Amniotic epithelial cell (primary cell): ENCODE data around the gene MEDAG.

Experiments
- DNase-seq: peaks from one replicate; pipeline ENCODE4 v3.0.0-alpha.2; 2010; ENCODE audit warnings: low read depth

MEDAG gene

DNA sequence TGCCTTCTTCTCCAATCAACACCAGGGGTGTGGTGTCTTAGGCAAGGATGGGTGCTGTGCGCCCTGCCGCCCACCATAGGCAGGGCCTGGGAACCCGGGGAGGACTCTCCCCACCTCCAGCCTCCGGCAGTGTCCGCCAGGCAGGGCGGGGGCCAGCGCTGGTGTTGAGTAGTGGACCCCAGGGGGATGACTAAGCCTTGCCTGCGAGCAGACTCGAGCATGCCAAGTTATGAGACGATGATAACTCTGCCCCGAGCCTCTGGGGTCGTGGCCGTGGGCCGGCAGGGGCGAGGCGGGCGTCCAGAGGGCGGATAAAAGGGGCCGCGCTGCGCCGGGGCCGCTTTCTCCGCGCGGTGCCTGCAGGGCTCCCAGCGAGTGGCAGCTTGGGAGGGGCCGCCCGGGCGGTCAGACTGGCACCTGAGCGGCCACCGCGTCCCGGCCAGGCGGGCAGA is at the start of gene MEDAG:
Gene MEDAG, plus strand, starts transcription at position 340 of the 452 bp plus-strand sequence. CDS start 245 bp downstream, outside the sequence.
- DNase-seq, result peak; percentile 83

DNA sequence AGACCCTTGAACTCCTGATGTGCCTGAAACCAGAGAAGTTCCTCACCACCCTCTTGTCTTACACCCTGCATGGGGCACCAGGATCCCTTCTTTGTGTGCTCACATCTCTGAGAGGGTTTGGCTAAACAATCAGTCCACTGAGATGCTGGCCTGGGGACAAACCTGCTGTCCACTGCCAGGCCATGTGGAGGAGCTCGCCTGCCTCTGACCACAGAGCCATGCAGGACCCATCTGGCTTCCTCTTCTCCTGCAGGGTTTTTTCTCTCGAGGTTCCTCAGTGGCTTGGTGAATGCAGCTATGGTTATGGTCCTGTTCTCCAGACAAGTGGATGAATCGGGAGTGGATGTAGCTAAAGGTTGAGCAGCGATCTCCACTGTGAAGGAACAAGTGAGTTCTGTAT is 49.1 kb upstream of the MEDAG start:
- no peak for DNase-seq

DNA sequence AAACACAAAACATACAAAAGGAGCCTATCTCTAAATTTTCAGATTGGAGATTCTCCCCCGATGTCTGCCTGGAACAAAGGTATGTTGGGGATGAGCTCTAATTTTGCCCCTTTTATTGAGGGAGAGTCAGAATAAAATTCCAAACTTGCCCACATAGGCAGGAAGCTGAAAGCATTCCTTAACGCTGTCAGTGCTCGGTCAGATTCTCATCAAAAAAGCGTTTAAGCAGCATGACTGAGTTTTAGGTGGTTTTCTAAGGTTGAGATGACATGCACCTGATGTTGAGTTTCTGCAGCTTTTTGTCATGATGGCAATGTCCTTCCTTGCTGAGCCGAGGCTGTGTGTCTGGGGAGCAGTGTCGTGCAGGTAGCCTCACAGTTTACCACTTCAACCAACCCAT is 48.4 kb upstream of the MEDAG start:
- no peak for DNase-seq

DNA sequence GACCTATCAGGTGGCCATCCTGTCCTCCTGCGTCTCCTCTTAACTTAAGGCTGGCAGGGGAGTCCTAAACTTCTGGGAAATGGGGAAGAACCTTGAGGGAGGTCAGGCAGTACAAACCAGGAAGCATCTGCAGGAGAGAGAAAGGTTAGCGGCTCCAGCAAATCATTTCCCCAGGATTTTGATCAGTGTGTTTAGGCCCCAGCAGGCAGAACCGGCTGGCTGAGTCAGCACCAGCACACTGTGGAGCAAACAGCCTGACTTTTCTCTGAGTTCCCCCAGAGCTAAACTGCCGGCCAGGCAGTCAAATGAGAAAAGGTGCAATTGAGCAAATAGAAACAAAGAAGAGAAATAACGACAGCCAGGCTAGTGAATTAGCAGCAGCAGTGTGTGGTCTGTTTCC is 46.7 kb upstream of the MEDAG start:
- DNase-seq, result peak; percentile 68

DNA sequence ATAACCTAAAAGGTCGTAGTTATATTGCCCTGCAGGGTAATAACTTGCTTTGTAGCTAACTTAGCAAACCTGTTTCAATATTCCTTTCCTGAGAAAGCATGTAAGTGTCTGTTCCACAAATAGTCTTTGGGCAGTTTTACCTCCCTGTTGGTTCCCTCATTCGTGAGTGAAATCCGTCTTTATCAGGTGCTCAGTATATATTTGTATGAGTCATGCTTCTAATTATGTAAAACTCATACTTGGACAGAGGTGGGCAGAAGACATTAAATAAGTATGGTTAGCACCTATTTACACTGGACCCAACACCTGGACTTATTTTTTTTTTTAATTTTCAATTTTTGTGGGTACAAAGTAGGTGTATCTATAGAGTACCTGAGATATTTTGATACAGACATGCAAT is 44.9 kb upstream of the MEDAG start:
- no peak for DNase-seq

DNA sequence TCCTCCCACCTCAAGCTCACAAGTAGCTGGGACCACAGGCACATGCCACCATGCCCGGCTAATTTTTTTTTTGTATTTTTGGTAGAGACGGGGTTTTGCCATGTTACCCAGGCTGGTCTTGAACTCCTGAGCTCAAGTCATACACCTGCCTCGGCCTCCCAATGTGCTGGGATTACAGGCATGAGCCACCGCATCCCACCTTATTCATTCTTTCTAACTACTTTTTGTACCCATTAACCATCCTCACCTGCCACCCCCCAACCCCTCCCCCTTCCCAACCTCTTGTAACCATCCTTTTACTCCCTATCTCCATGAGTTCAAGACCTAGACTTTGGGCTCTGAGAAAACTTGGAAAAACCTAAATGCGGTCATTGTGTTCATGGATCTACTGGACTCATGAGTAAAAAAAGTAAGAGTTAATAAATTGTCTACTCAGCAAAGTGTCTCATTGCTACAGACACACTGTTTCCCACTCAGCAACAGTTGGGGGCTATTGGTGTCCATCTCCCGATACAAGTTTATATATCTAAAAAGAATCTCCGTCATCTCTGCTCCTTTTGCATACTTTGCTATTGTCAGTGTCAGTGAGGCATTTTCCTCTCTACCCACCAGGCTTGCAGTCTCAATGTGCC is 44.1 kb upstream of the MEDAG start:
- DNase-seq, result no peak

DNA sequence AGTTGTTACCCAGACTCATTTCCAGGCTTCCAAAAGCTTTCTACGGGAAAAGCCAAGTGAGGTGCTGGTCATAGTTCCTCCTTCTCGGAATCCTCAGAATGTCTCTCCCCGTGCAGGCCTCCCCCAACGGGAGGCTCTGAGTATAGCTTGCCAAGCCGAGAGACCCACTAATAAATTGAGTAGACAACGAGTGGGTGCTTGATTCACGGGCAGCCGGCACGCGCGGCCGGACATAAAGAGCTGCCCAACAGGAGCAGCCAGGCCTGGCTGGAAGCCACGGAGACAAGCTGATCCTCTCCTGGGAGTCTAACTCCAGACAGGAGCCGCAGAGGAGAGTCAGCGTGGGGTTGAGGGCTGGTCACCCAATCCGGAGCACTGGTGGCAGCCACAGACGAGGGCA is 43.4 kb upstream of the MEDAG start:
- peak; percentile 75 for DNase-seq

DNA sequence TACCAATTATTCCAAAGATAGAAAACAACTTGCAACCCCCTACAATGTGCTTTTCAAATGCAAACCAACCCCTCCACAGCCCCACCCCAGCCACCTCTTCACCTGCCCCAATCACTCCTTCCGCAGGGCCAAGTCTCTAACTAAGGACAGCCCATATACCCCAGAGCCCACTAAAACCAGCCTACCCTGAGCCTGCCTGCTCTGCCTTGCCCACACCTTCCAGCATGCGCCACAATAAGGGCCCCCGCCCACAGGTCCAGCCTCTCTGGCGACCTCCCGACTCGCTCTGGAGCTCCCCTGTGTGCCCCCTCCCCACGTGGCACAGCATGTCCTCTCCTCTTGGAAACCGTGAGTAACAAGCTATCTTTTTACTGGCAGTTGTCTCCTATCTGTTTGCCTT is 42.8 kb upstream of the MEDAG start:
- no peak for DNase-seq

DNA sequence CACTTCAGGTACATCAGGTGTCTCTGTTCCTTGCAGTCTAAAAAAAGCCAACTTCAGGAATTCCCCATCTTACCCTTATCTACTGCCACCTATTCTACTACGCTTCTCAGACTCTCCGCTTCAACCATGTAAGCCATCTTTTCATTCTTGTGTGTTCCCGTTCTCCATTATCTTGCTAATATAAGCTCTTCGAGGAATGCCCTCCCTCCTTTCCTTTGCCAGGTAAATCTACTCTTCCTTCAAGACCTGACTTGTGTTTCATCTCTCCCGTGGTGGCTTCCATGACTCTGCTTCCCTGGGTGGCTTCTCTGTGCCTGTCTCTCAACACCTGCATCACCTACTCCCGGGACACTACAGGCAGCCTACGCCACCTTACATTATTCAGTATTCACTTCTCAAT is 42.3 kb upstream of the MEDAG start:
- DNase-seq, result no peak

DNA sequence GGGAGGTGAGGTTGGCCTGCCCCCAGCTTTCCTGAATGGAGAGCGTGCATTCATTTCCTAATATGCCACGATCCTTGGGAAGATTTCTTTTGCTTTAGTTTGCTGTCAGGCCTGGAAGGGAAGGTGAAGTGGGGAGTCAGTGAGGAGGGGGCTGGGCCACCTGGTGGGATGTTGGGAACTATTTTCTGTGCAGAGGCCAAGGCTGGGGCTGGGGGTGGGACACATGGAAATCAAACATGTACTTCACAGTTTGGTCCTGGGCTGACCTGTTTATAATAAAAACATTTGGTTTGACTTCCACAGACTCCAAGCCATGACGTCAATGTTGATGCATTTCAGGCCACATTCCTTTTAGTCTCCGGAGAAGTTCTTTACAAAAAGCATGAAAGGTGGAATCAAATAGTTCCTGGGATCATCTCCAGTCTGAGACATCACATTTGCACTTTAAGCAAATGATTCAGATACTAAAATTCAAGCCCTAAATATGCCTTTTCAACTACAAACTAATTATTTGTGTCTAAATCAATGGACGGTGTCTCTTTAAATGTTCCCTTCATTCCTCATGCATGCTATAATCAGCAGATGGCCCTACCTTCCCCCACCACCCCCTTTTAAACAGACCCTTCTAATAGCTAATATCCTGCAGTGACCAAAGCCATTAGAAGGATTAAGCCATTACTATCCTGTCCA is 41.5 kb upstream of the MEDAG start:
- peak; percentile 94 for DNase-seq

DNA sequence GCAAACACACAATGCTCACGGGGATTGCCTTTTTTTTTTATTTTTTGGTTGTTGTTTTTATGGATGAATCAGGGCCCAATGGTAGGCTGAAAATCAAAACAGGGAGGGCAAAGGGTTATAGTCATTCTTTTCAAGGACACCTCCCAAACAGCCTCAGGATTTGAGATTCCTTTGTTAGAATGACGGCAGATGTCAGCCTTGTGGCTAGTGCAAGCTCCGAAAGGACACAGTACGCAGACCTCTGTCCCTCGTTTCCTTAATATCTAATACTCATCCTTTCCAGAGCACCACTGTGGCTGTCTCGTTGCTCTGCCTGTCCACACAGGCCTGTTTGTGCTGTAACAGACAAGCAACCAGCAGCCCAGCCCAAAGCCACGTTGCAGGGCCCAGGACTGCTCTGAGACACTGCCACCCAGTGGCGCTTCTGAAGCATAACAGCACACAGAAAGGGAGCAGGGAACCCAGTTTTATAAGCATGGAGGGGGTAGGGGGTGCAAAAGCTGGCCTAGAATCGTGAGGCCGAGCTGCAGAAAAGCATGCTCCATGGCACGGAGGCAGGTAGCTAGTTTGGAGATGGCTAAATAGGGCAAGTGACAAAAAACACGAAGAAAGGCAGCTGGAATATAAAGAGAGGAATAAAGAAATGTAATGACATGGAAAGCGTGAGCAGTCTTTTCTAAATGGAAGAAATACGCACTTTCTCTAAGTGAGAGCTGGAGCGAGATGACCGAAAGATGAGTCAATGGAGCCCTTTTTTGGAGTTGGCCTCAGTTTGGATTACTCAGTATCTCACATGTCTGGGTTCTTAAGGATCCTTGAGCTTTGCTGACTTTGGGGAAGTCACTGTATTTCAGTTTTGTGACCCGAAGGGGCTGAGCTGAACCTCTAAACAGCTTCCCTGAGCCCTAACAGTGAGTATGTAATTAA is 40.7 kb upstream of the MEDAG start:
- DNase-seq, result peak; percentile 94

DNA sequence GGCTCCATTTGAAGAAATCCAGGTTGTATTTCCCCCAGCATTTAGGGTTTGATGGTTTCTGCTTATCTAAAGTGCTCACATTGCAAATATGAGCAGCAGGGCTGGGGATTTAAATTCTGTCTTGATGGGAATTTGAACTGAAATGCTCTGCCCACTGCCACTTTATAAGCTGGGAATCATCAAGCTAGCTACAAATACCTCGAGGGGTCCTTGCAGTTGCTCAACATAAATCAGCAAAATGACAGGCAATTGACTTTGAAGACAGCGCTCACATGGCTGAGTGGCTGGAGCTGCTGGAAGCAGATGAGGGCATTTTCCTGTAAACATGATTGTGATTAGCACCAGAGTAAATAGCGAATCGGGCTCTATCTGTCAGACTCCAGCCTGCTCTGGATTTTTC is 39.4 kb upstream of the MEDAG start:
- no peak for DNase-seq

DNA sequence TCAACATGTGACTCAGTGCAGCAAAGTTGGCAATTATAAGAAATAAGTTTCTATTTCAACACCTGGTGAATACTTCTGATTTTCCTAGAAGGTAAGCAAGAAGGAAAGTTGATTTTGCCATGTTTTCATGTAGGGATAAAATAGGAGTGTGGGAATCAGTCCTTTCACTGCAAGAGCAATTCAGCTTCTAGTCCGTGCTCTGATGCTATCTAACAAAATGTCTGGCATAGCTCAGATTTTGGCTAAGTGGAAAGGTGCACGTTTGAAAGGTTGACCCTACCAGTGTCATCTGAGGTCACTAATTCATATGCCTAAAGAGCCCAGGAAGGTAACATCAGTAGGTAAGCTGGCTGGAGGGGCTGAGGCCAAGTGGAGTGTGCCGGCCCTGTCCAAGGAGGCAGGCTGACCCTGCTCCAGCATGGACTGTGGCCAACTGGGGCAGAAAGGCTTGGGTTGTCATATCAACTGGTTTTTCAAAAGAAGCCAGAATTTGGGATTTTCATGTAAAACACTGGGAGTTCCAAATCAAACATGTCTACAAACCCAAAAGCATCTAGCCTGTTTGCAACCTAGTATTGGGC is 38.9 kb upstream of the MEDAG start:
- DNase-seq, result no peak

DNA sequence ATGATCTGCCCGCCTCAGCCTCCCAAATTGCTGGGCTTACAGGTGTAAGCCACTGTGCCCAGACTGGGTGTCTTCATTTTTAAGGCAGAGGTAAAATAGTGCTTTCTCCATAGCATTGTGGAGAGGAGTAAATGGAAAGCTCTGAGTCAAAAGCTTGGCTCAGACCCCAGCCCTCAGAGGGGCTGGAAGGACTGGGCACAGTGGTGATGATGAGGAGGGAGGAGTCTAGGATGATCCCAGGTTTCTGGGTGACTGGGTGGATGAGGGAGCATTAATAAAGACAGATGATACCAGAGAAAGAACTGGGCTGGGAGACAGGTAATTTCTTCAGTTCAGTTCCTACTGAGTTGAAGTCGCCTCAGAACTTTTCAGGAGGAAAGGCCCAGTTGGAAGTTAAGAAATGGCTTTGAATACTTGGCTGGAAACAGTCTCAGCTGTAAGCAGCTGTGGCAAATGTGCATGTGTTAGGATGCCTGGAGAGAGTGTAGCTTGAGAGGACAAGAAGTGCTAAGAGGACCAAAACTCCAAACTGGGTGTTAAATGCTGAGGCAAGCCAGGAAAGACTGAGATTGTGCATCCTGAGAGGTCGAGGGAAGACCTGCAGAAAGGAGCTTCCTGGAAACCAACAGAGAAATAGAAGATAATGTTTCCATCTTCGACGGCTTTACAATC is 37.1 kb upstream of the MEDAG start:
- no peak for DNase-seq

DNA sequence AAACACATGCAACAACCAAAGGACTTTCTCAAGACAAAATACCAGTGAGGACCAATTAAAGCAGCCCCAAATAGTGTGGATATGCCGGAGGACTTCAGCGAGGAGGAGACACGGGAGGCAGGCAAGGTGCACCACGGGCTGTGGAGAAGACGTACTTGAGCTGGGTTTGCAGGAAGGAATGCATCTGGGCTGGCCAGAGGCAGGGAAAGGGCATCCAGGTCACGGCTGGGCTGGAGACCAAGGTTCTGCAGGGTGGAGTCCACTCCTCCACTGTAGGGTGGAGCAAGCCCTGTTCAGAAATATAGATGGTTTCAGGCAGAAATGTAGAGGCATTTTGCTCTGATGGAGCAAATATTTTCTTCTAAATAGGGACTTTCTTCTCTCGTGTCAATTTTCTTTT is 36.6 kb upstream of the MEDAG start:
- DNase-seq, result peak; percentile 74

DNA sequence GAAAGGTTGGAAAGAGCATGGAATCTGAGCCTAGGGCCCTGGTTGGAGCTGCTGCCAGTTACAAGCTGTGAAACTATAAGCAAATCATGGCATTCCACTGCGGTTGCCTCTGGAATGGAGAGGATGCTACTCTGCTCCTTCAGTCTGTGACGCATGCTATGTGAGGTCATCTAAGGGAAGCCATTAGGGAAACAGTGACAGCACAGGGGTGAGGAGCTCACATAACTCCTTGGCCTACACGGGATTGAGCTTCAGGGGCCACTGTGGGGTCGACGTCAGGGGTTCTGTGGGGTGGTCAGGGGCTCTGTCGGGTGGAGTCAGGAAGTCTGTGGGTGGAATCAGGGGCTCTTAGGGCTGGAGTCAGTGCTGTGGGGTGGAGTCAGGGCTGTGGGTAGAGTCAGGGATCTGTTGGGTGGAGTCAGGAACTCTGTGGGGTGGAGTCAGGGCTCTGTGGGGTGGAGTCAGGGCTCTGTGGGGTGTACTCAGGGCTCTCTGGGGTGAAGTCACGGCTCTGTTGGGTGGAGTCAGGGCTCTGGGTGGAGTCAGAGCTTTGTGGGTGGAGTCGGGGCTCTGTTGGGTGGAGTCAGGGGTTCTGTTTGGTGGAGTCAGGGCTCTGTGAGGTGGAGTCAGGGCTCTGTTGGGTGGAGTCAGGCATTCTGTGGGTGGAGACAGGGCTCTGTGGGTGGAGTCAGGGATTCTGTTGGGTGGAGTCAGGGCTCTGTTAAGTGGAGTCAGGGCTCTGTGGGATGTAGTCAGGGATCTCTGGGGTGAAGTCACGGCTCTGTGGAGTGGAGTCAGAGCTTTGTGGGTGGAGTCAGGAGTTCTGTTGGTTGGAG is 35.8 kb upstream of the MEDAG start:
- peak; percentile 100 for DNase-seq

DNA sequence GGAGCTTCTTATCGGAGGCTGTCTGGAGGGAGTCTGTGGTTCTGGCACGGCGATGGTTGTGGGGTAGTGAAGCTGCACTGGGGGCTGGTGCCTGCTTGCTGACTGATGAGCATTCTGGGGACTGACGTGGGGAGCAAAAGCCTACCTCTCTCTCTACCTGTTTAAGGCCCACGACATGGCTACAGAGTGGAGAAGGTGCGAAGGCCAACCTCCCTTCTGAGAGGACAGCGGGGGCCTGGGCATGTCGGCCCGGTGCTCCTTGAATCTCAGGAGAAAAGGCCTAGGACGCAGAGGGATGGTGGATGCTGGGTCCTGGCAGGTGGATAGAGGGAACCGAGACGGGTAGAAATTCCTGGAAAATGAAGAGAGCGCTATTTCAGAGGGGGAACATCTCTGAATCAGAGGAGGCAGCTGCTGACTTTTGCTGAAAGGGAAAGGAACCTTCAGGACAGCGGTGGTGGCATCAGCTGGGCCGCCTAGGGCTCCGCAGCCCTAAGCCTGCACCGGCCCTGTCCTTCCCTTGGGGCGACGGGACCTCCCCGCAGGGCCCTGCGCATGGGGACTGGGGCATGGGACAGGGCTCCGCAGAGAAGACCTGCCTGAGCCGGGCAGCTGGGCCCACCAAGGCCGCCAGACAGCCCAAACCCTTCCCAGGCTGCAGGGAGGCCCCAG is 35.0 kb upstream of the MEDAG start:
- no peak for DNase-seq

DNA sequence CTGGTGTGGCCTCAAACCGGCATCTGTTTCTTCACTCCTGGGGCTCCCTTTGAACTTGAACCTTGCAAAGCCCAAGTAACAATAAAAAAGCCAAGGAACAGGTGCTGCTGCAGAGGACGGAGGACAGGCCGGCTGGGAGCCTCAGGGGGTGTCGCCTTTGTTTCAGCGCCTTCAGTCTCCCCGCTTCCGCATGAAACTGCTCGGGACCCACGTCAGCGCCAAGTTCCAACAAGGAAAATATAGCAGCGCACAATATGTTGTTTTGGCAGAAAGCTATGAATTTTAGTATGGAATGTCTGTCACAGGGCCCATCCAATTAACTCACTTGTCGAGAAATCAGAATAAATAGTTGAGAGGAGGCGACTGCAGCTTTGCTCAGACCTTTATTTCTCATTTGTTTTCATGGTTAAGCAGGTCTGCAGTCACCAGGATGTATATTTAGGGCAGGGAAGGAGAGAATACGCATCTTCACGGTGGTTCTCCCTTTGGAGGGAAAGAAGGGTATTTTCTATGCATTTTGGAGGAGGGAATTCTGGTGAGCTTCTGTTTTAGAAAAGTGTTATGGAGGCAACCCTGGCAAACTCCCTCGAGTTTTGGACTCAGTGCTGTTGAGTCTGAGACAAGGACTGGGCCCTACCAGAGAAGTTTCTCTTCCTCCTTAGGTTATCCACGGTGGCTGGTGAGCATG is 34.3 kb upstream of the MEDAG start:
- no peak for DNase-seq

DNA sequence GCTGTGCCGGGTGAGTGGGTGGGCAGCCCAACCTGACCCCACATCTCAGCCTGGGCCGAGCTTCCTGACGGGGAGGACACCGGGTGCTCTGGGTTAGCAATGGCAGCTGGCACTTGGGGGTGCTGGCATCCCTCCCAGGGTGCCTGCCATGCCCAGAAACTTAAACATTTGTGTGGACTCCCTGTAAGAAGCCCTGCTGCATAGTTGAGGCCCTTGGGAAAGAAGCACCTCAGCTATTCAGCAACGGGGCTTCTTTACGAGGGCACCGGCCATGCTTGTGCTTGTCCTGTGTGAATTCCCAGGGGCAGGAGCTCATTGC is 33.8 kb upstream of the MEDAG start:
- no peak for DNase-seq
